Activated CD8-positive, alpha-beta memory T cell treated with anti-CD3 and anti-CD28 coated beads for 24 hours (primary cell): ENCODE data around the gene FBLN5.
A peak's percentile ranks its signal among the peaks of the same experiment; 100 is the strongest.
"Not testable (repeated sequence)": the region's sequence is repeated elsewhere in the genome, so short reads cannot be mapped to it uniquely, and the experiment has no call there.

Experiments used
- DNase-seq: peaks from one replicate; pipeline ENCODE4 v3.0.0-alpha.2; 2020

FBLN5 gene

DNA sequence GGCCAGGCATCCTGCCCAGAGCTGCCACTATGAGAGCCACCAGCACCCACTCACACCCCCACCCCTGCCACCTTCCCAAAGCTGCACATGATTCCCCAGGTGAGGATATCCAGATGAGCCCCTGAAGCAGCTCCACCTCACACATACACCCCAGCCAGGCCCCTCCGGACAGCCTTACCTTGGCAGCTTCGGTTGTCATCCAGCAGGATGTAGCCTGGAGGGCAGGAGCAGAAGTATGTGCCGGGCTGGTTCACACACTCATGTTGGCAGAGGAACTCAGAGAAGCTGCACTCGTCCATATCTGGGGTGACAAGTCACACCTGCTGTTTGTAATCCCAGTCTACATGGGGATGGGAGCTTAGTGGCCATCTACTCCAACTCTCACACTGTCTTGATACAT lies 64.7 kb downstream of the FBLN5 start:
- DNase-seq: no peak

DNA sequence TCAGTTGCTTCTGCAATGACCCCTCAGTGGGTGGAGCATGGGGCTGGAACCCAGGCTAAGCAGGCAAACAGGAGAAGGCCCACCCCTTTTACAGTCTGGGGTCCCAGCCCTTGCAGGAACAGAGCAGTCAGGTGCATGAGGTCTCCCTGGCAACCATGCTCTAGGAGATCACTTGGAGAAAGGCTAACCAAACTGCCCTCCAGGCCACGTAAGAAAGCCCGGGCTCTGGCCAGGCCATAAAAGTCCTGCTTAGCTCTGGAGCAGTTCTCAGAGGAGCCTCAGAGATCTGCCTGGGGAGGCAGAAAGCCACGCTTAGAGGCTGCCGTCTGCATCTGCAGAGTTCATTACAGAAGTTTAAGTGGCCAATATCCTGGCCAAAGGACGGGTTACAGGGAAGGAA lies 65.1 kb downstream of the FBLN5 start:
- no peak for DNase-seq

DNA sequence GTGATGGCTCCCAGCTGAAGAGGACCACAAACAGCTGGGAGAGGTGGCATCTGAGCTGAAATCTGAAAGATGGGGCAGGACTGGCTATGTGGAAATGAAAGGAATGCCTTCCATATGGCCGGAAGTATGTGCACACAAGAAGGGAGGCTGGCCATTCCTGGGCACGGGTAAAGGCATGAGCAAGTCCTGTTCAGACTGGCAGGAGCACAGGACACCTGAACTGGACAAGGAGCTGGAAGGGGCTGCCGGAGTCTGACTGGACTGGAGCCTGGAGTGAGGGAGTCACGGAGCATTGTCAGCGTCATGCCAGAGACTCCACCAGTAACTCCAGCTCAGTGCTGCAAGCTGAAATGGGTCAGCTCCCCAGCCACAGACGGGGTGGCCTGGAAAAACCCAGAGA lies 68.3 kb downstream of the FBLN5 start:
- DNase-seq: no peak

DNA sequence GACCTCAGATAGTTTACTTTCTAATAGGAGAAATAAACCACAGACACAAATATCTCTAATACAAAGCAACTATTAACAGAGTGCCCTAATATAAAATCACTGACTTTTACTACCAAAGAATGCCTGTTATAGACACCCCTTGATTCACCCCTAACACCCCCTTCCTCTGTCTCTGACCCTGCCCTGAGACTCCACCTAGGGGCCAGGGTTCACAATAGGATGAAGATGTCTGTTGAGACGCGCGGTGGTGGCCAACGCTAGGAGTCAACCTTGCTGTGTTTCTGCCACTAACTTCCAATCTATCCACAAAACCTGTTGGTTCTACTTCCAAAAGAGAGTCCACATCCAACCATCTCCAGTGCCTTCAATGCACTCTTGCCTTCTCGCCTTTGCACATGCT lies 69.2 kb downstream of the FBLN5 start:
- no peak for DNase-seq

DNA sequence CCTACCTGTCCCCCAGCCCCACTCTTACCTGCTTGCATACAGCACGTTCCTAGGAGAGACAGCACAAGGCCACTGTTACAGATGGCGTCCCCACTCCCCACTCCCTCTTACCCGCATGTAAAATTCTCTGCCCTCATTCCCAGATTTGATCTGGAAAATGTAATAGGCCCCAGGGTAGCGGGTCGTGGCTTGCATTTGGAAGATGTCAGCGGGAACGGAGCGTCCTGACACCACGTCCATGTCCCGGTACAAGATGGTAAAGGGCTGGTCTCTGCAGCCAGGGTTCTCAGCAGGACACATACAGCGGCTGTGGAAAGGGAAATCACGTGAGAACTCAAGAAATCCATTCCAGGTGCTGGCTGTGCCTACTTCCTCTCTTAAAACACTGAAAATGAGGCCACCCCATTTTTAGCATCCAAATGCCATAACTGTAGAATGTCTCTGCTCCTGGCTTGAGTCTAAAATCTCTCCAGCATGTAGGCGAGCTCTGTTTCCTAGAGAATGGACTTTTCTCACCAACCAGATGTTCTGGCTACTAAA lies 70.0 kb downstream of the FBLN5 start:
- DNase-seq: no peak

DNA sequence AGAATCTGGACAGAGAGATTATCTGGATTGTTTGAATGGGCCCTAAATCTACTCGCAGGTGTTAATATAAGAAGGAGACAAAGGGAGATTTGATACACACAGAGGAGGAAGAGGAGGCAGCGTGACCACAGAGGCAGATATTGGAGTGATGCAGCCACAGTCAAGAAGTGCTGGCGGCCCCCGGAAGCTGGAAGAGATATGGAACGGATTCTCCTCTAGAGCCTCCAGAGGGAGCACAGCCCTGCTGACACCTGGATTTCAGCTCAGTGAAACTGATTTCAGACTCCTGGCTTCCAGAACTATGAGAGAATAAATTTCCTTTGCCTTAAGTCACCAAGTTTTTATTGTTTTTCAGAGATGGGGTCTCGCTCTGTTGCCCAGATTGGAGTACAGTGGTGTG lies 71.0 kb downstream of the FBLN5 start:
- no peak for DNase-seq

DNA sequence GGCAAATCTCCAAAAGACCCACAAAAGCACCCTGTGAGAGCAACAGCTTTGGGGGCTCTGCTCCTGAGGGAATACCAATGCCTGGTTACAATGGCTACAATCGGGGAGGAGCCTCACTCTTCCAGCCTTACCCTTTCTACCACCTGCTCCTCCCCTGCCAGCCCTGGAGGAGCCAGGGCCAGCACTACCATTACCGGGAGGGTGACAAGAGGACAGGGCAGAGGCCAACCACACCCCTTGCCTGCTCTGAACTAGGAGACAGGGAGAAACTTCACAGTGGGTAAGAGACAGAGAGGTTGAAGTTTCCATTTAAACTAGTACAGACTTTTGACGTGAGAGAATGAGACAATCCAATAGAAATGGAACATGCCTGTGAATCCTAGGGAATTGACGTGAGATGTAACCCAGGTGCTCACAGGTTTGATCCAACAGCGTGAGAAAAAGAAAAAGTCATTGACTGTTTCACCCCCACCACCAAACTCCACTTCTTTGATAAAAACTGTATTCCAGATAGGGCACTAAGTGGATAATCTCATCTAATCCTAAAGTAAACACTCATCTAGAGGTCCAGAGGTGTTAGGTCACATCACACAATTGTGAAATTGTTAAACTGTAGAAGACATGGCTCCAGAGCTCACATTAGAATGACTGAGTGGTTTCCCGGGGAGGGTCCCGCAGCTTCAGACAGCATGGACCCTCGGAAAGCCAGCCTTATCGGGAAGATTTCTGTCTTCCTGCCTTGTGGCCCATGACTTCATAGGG lies 71.8 kb downstream of the FBLN5 start:
- DNase-seq: no peak

DNA sequence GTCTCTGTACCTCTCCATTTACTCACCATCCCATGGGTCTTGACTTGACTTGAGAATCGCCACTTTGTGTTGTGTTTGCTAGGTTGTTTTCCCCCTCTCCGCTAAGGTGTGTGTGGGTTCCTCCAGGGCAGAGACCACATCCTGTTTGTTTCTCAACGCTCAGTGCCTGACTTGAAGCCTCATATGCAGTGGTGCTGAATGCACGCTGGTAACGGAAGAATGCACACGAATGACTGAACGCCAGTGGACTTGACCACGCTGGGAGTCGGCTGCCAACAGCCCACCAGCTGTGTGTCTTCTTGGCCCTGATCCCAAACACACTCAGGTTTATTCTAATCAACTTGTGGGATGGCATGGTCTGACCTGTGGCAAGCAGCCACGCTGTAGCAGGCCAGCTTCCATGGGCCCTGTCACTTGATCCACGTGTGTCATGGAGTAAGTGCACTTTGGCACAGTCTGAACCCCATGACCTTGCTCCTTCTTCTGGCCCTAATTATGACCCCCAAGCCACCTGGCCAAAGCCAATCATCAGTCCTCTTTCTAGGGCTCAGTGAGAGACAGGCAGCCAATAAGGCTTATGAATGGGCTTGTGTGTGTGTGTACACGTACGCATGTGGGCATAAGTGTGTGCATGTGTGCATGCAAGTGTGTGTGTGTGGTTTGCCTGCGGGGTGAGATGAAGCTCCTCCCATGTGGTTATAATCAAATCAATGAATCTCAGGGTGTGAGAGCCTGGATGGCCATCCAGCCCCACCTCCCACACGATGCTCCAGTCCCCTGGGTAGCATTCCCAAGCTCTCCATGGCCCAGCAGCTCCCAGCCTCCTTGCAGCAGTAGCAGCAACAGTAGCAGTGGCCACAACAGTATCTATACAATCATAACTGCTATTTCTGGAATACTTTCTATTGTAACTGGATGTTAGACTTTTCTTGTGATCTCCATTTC lies 73.8 kb downstream of the FBLN5 start:
- peak; percentile 79 for DNase-seq

DNA sequence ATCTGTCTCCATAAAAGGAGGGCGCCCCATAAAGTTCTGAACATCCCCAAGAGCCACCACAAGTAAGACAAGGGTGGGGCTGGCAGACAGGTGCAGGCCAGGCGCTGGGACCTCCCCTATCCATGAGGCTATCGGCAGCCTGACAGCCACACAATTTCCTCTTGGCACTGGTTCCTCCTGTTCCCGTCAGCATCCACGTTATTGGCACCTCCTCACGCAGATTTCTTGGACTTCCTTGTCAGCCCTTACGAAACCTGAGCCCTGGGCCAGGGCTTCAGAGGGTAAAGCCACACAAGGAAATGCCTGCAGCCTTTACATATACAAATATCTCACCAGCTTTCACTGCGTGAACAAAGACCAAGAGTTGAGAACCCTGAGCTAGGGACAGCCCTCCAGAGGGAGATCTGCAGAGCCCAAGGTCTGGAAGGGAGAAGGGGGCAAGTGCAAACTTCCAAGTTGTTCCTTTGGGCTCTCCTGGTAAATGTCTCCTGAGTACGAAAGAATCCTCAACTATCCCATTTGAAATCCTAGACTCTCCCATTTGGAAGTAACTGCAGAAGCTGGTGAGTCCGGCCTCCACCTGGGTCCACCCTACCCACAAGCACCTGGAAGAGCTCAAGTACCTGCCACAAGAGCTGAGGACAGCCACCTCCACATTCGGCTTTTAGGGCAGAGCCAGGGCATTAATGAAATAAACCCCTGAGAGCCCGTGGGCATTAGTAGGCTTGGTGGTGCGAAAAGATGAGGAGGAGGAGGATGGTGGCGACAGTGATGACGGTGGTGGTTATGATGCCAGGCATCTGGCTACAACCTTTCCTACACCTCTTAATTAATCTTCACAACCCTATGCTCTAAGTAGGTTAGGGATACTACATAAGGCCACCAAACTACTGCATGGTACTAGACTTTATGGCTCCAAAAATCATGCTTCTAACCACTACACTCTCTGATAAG lies 74.7 kb downstream of the FBLN5 start:
- no peak for DNase-seq

DNA sequence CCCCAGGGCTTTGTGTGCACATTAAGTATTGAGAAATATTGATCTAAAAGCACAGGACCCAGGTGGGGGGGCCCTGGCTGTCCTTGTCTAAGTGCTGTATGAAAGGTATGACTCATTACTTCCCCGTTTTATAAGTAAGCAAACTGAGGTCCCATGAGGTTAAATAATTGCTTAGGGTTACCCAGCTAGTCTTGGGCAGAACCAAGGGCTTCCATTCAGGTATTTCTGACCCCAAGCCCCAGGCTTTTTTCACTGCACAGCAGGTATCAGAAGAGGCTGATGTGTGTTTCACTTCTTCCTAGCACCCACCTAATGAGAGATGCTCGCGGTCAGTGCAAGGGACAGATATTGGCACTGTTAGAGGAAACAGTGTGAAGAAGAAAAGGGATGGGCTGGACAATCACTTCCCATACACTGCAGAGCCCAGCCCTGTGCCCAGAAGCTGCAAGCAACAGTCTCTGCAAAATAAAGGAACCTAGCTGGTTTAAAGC lies 75.4 kb downstream of the FBLN5 start:
- no peak for DNase-seq

DNA sequence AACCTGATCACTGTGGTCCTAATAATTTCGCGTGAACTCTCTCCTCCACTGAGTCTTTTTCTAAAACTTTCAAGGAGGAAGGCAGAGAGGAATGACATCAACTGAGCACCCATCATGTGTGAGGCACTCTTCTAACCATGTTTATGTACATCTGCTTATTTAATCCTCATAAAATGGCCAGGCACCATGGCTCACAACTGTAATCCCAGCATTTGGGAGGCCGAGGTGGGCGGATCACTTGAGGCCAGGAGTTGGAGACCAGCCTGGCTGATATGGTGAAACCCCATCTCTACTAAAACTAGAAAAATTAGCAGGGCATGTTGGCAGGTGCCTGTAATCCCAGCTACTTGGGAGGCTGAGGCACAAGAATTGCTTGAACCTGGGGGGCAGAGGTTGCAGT lies 76.1 kb downstream of the FBLN5 start:
- not testable (repeated sequence) for DNase-seq

DNA sequence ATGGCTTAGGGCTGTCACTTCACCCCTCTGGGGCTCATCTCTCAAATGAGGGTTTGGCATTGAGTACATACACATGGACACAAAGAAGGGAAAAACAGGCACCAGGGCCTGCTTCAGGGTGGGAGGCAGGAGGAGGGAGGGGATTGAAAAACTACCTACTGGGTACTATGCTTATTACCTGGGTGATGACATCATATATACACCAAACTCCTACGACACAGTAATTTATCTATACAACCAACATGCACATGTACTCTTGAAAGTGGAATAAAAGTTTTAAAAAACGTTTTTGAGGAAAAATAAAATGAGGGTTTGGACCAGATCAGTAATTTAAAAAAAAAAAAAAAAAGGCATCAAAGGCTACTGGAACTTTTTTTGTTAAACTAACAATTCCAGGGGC lies 76.6 kb downstream of the FBLN5 start:
- DNase-seq: no peak

DNA sequence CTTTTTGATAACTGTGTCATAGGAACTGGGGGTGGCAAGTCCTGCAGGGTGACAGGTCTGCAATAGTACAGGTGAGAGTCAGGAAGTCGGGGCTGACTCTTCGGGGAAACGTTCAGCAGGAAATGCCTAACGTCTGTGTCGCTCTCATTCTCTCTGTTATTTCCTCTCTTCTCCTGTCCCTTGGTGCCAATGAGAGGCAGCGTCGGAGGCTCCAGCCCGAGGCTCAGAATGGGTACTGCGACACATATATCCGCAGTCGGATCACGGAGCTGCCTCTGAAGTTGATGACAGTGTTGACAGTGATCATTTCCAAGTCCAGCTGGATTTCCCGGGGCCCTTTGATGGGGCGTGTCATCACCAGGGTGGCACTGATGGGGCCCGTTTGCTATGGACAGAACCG lies 77.5 kb downstream of the FBLN5 start:
- no peak for DNase-seq

DNA sequence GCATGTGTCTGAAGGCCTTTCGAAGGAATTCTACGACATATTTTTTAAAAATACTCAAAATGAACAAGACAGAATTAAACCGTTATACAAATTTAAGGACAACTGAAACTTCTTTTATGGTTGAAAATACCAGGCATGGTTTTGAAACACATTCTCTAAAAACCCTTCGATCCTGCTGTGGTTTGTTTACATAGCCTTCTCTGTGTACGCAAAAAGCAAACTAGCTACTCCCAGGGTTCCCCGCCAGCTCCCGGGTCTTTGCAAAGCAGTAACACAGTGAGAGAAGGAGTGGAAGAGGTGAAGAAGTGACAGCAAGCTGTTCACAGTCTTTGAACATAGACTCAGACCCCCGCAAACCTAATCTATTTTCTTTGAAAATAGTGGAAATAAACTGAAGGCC lies 77.9 kb downstream of the FBLN5 start:
- no peak for DNase-seq

DNA sequence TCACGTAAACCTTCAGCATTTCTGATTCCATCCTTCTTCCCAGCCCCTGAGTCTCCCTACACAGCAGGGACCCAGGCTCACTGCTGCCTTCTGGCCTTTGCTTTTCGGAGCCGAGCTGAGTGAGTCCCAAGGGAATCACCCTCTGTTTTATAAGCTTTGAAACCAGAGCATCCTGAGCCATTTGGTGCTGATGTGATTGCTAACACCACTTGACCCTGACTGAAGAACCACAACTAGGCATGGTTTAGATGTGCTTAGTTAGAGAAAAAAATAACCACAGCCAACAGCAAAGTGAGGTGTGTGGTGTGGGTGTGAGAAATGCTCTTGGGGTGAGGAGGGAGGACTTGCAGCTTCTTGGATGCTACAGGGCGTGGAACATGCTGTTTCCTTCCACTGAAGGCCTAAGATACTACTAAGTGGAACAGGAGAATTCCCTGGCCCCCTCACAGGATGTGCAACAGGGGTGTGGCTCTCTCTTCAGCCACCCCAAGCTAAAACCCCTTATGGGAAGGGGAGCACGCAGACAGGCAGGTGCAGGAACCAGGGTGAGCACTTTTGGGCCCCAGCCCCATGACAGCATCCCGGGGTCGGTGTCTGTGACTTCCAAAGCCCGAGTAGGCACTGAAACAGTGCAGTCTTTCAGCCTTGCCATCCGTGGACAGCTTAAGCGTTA lies 80.0 kb downstream of the FBLN5 start, which contains the start of gene TC2N:
Gene TC2N, minus strand, starts transcription at position 221 of the 673 bp plus-strand sequence. CDS start 53,767 bp downstream, outside the sequence.
- no peak for DNase-seq

DNA sequence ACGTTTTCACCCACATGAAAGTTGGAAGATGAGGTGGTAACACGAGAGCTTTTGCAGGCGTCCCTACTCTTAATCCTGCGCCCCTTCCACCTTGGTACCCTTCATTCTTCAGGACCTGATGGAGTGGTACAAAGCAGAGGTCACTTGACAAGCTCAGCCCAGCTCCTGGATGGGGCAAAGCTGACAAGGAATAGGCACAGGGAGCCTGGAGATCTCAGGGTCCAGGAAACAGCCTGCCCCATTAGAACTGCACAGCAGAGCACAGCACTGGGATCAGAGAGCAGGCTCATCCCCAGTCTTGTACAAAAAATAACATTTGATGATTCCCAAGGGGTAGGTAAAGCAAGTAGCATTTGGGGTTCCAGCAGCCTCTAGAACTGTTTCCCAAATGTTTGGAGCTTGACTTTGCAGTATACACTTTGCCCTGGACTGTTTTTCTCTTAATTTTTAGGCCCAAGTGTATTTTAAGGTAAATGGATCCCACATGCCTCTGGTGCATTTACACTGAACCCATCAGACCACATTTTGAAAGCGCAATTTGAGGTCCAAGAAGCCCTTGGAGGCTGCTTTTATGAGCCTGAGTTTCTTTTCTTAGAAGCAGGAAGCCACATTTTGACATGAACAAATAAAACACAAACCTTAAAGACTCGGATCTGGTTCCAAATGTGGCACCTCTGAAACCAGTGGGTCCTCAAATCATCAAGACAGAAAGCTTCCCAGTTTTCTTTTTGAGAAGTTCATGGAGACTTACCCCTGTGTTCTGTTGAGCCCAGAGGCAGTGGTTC lies 80.8 kb downstream of the FBLN5 start:
- DNase-seq: no peak

DNA sequence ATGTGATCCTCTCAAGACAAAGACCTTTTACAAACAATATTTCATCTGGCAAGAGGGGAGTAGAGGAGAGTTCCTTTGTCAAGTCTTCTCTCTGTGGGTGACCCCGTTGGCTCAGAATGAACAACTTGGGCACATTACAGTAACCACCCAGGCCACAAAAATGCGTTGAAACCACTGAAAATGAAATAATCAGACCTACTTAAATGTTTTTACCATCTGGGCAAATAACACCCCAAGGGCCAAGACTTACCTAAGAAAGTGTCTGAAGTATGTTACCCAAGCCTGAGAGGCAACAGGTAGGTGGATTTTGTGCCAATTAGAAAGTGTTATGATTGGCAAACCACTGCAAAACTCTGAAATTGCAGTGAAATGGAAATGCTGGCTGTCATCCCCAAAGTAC lies 81.4 kb downstream of the FBLN5 start:
- no peak for DNase-seq

DNA sequence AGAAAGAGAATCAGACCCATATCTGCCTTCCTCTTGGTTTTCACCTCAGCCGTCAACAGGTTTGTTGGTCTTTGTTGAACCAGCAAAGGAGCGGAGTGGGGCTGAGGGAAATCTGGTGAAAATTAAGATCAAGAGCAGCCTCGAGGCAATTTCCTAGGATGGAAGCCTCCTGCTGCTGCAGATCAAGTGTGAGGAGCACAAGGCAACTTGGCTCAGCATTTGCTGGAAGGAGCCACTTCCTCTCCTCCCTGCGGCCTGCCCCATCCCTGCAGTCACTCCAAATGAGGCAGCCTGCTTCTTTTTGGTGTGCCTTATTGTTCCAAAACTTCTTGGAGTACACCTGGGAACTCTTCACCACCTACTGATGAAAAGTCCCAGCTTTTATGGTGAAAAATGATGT lies 85.1 kb downstream of the FBLN5 start:
- DNase-seq: no peak

DNA sequence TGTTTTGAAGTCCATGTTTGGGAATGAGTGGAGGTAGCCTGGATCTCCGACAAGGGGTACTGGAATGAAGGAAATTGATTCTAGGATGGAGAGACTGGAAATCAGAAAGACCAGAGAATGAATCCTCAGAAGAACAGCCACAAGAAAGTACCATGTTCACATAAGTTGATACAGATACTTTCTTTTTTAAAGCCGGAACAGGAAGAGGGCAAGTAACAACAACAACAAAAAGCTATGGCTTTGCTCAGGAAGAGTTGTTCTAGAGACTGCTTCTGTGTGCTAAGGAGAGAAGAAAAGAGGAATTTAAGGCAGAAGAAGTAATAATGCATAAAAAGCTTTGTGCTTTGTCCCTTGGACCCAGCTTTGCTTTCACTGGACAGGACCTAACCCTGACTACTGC lies 86.4 kb downstream of the FBLN5 start:
- no peak for DNase-seq

DNA sequence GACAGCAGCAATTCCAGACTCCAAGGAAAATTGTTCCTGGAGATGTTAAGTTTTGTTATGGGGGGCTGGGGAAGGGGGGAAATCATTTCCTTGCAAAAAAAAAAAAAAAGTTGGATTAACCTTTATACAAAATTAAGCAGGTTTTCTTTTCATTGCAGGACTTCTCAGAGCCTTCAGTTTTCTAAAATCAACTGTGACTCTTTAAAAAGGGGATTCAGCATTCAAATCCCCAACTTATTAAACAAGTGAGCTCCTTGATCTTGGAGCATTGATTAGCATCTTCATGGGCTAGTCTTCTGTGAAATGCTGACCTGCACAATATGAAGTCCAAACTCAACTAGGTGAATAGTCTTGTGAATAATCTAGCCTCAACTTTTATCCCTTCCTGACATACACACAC lies 87.3 kb downstream of the FBLN5 start:
- no peak for DNase-seq
